ENCODE data around the gene RPS6KC1.

RPS6KC1 gene

GRCh38 chr1:213124590-213124989 is 73.5 kb downstream of the RPS6KC1 start:
- H3K27ac ChIP-seq, result no peak overlapping the region
- TF ChIP-seq, protein P1, sequence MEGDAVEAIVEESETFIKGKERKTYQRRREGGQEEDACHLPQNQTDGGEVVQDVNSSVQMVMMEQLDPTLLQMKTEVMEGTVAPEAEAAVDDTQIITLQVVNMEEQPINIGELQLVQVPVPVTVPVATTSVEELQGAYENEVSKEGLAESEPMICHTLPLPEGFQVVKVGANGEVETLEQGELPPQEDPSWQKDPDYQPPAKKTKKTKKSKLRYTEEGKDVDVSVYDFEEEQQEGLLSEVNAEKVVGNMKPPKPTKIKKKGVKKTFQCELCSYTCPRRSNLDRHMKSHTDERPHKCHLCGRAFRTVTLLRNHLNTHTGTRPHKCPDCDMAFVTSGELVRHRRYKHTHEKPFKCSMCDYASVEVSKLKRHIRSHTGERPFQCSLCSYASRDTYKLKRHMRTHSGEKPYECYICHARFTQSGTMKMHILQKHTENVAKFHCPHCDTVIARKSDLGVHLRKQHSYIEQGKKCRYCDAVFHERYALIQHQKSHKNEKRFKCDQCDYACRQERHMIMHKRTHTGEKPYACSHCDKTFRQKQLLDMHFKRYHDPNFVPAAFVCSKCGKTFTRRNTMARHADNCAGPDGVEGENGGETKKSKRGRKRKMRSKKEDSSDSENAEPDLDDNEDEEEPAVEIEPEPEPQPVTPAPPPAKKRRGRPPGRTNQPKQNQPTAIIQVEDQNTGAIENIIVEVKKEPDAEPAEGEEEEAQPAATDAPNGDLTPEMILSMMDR (conservative IDR thresholded peaks at IDR 0.05), result no peak

DNA sequence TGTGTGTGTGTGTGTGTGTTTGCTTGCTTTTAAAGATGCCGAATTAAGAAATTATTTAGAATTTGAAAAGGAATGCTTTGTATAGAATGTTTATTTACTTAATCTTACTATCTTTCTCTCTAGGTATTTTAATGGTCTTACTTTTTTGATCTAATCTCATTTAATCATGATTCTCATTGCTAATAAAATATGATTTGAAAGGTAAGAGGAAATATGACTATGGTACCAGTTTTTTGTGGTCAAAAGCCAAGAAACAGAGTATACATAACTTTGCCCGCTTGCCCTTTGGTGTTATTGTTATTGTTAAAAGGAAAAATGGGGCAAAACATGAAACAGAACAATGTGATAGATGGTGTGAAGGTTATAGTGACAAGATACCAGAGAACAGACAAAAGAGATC is 74.6 kb downstream of the RPS6KC1 start:
- TF ChIP-seq, protein P1 (conservative IDR thresholded peaks at IDR 0.05), result no peak
- H3K27ac ChIP-seq, result no peak overlapping the region; the same call in 1 of the 2 replicates

- TF ChIP-seq, protein P1 (conservative IDR thresholded peaks at IDR 0.05), result no peak
- no peak overlapping the region for H3K27ac ChIP-seq
Measured at GRCh38 chr1:213127074-213127473, 76.0 kb downstream of the RPS6KC1 start.

- H3K27ac ChIP-seq, result no peak overlapping the region
- TF ChIP-seq, protein P1 (conservative IDR thresholded peaks at IDR 0.05), result peak; percentile 42
Measured at GRCh38 chr1:213131851-213132655, 81.0 kb downstream of the RPS6KC1 start.

- no peak overlapping the region for H3K27ac ChIP-seq
- TF ChIP-seq, protein P1 (conservative IDR thresholded peaks at IDR 0.05), result no peak
Measured at GRCh38 chr1:213135572-213135971, 84.5 kb downstream of the RPS6KC1 start.

GRCh38 chr1:213136190-213136917 is 85.3 kb downstream of the RPS6KC1 start:
- TF ChIP-seq, protein P1 (conservative IDR thresholded peaks at IDR 0.05), result no peak
- H3K27ac ChIP-seq, result no peak overlapping the region

DNA sequence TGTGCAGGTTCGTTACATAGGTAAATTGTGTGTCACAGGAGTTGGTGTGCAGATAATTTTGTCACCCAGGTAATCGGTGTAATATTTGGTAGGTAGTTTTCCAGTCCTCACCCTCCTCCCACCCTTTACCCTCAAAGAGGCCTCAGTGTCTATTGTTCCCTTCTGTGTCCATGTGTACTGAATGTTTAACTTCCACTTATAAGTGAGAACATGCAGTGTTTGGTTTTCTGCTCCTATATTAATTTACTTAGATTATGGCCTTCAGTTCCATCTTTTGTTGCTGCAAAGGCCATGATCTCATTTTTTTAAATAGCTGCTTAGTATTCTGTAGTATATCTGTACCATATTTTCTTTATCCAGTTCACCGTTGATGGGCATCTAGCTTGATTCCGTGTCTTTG is 87.3 kb downstream of the RPS6KC1 start:
- TF ChIP-seq, protein P1 (conservative IDR thresholded peaks at IDR 0.05), result no peak
- H3K27ac ChIP-seq, result no peak overlapping the region
